ENCODE data around the gene FSHR. TPM values are rescaled to one million over a fixed set of nuclear protein-coding genes. Genes with fewer than 3 reads are reported as not detected.

FSHR gene, protein sequence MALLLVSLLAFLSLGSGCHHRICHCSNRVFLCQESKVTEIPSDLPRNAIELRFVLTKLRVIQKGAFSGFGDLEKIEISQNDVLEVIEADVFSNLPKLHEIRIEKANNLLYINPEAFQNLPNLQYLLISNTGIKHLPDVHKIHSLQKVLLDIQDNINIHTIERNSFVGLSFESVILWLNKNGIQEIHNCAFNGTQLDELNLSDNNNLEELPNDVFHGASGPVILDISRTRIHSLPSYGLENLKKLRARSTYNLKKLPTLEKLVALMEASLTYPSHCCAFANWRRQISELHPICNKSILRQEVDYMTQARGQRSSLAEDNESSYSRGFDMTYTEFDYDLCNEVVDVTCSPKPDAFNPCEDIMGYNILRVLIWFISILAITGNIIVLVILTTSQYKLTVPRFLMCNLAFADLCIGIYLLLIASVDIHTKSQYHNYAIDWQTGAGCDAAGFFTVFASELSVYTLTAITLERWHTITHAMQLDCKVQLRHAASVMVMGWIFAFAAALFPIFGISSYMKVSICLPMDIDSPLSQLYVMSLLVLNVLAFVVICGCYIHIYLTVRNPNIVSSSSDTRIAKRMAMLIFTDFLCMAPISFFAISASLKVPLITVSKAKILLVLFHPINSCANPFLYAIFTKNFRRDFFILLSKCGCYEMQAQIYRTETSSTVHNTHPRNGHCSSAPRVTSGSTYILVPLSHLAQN
- total RNA-seq = under 1 TPM in 1 of 4 donors, not detected in 3; 0.13 TPM

DNA sequence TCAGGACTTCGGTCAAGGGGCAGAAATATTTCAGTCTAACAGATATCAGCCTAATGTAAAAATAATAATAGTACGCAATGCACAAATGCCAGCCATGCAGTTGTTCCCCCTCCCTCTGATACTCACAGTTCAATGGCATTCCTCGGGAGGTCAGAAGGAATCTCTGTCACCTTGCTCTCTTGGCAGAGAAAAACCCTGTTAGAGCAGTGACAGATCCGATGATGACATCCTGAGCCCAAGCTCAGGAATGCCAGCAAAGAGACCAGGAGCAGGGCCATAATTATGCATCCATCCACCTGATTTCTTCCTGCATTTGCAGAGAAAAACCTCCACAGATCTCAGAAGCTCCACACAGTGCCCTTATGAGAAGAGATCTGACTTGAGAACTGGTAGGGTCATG, at the start of gene FSHR:
TSS of gene FSHR (minus strand) at position 376 of the 400 bp plus-strand sequence. CDS start at position 278, 98 bp downstream.
- Histone ChIP-seq H3K4me3 (replicated peaks in 1 of 3) (no peak within 1 kb of the TSS), H3K27me3 (no peaks in the 10 kb centered on the region), H3K36me3 (no peaks in the 10 kb centered on the region), H3K27ac (no peak within 1 kb of the TSS), H3K4me1 (no peaks in the 10 kb centered on the region), H3K9me3 (no peaks in the 10 kb centered on the region)
- DNase-seq = no peak
- 41 to 52% methylated on average over 4 of the region's 4 CpGs for WGBS, 2 donors
- TF ChIP-seq, protein P1, sequence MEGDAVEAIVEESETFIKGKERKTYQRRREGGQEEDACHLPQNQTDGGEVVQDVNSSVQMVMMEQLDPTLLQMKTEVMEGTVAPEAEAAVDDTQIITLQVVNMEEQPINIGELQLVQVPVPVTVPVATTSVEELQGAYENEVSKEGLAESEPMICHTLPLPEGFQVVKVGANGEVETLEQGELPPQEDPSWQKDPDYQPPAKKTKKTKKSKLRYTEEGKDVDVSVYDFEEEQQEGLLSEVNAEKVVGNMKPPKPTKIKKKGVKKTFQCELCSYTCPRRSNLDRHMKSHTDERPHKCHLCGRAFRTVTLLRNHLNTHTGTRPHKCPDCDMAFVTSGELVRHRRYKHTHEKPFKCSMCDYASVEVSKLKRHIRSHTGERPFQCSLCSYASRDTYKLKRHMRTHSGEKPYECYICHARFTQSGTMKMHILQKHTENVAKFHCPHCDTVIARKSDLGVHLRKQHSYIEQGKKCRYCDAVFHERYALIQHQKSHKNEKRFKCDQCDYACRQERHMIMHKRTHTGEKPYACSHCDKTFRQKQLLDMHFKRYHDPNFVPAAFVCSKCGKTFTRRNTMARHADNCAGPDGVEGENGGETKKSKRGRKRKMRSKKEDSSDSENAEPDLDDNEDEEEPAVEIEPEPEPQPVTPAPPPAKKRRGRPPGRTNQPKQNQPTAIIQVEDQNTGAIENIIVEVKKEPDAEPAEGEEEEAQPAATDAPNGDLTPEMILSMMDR (IDR thresholded peaks at IDR 0.05) = no peak
- no peak for TF ChIP-seq POLR2A (IDR thresholded peaks at IDR 0.05)
- intact Hi-C loops (cut with DNase I) = no loop called here

DNA sequence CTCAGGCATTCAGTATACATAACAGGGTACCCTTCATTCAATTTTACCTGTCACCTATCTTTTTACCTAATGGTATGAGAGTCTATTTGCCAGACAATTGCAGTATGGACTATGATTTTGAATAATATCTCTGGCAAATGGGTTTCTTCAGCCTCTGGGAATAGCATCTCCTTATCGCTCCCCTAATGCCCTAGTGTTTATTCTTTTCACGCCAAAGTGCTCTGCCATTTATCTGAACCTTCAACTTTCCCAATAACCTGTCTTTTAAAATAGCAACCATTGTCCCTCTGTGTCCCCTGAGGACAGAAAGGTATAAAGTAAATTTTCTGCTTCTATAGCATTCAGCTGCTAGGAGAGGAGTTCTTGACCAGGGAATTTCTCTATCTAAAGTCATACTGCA, 45.0 kb upstream of the FSHR start:
- 89 to 92% methylated on average over 2 of the region's 2 CpGs for WGBS, 2 donors
- DNase-seq = no peak
- Histone ChIP-seq H3K9me3 (no peaks in the 10 kb centered on the region), H3K27ac (no peak overlapping the region), H3K4me3 (replicated peaks in 1 of 3) (no peak overlapping the region), H3K4me1 (no peaks in the 10 kb centered on the region), H3K36me3 (no peaks in the 10 kb centered on the region), H3K27me3 (no peaks in the 10 kb centered on the region)
- intact Hi-C loops (cut with DNase I) = no loop called here
- TF ChIP-seq, protein P1 (IDR thresholded peaks at IDR 0.05) = no peak
- TF ChIP-seq POLR2A (IDR thresholded peaks at IDR 0.05) = no peak

DNA sequence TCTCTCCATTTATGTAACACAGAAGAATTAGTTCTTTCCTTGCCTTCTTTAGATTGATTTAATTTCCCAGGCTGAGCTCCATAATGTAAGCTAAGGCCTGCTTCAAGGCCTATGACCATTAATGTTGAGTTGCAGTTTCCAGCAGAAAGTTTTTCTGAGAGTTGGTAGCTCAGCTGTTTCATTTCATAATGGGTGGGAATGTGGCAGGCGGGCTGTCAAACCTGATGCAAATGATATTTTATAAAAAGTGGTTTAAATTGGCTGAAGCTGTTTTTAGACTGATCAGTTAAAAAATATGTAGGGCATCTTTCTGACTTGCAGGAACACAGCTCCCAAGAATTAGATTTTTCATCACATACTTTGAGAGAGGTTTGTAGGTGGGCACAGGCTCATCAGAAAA, 40.4 kb upstream of the FSHR start:
- intact Hi-C loops (cut with DNase I) = no loop called here
- DNase-seq = no peak
- no peak for TF ChIP-seq POLR2A (IDR thresholded peaks at IDR 0.05)
- TF ChIP-seq, protein P1 (IDR thresholded peaks at IDR 0.05) = no peak
- H3K36me3 ChIP-seq = no peaks in the 10 kb centered on the region
- H3K4me3 ChIP-seq (replicated peaks in 1 of 3) = no peak overlapping the region
- H3K4me1 ChIP-seq = no peaks in the 10 kb centered on the region
- H3K27ac ChIP-seq = no peak overlapping the region
- 86 to 92% methylated on average over 1 of the region's 1 CpG for WGBS, 2 donors
- no peaks in the 10 kb centered on the region for H3K9me3 ChIP-seq
- H3K27me3 ChIP-seq = no peaks in the 10 kb centered on the region

DNA sequence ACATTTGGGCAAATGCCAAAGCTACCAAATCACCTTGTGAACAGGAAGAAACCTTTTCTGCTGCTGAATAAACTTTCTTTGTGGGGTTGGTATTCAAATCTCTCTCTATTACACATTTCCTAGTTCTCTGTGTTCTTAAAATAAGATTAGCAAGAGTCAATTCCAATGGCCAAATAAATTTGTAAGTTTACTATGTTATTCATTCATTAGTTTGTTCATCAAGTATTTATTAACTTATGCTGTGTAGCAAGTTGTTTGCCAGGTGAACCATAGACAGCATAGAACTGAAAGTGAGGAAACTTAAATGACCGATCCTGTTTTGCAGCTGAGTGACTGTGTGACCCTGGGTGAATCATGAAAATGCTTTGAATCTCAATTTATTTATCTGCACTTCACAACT, 37.7 kb upstream of the FSHR start:
- intact Hi-C loops (cut with DNase I) = no loop called here
- TF ChIP-seq POLR2A (IDR thresholded peaks at IDR 0.05) = no peak
- TF ChIP-seq, protein P1 (IDR thresholded peaks at IDR 0.05) = no peak
- no peaks in the 10 kb centered on the region for H3K36me3 ChIP-seq
- H3K27me3 ChIP-seq = no peaks in the 10 kb centered on the region
- 89 to 98% methylated on average over 1 of the region's 1 CpG for WGBS, 2 donors
- no peak for DNase-seq
- no peaks in the 10 kb centered on the region for H3K9me3 ChIP-seq
- no peaks in the 10 kb centered on the region for H3K4me1 ChIP-seq
- H3K4me3 ChIP-seq (replicated peaks in 1 of 3) = no peak overlapping the region
- no peak overlapping the region for H3K27ac ChIP-seq
